PC-9 (cell line): Measurements from ENCODE around the gene CYLD.

Experiments used
- CTCF ChIP-seq: fragments of 200-600 bp; sonication (generic); conservative IDR thresholded peaks from 2 replicates; pipeline ENCODE4 v1.6.1; 2017; ENCODE audit warnings: mixed run types, antibody characterized with exemption, mild to moderate bottlenecking, moderate library complexity
- EZH2 ChIP-seq: fragments of 200-600 bp; sonication (generic); IDR thresholded peaks from 2 replicates; pipeline ENCODE4 v1.8.0; 2017; ENCODE audit warnings: antibody characterized with exemption, low read depth

- TF ChIP-seq CTCF (no peak), EZH2 (no peak)
Observed at GRCh38 chr16:50846511-50846910, 104.6 kb downstream of the CYLD start.
